ENCODE results near the gene CLDN6.

GRCh38 chr16:3063625-3064386, 45.8 kb upstream of the CLDN6 start:
- no peak for TF ChIP-seq CTCF (IDR thresholded peaks at IDR 0.05)
- TF ChIP-seq POLR2AphosphoS5 (IDR thresholded peaks at IDR 0.05), result no peak
- TF ChIP-seq POLR2A (IDR thresholded peaks at IDR 0.05), result no peak
- TF ChIP-seq EP300 (IDR thresholded peaks at IDR 0.05), result no peak

Data from gastroesophageal sphincter (tissue), 3 donors.